Lung (tissue), 12 donors: Measurements from ENCODE around the gene KIAA0513. TPM values are rescaled to one million over a fixed set of nuclear protein-coding genes. Genes with fewer than 3 reads are reported as not detected.

ENCODE experiments used
- ATAC-seq: fragments of 200-7000 bp; cut with Tn5 transposase; one replicate; pipeline ENCODE4 v1.9.1; 2020; ENCODE audit warnings: moderate number of reproducible peaks; ENCODE audit not compliant: insufficient read depth, low FRiP score
- DNase-seq, 3 donors: peaks; one replicate each; pipeline ENCODE4 v3.0.0-alpha.2; 2013 to 2017
- H3K27ac ChIP-seq, 2 donors: one replicate each; pipeline ENCODE4 v1.5.1; 2013; ENCODE audit warnings: mild to moderate bottlenecking in 2 of 2, moderate library complexity in 2 of 2, control low read depth in 1 of 2, inconsistent platforms in 1 of 2, low read depth in 1 of 2, low read length in 1 of 2
- H3K27me3 ChIP-seq, 3 donors: one replicate each; pipeline ENCODE4 v1.5.1; 2013; ENCODE audit warnings: low read length in 2 of 3; ENCODE audit not compliant: control insufficient read depth in 3 of 3, insufficient read depth in 3 of 3
- H3K36me3 ChIP-seq, 4 donors: one replicate each; pipeline ENCODE4 v1.5.1; 2013; ENCODE audit warnings: low read length in 4 of 4, mild to moderate bottlenecking in 1 of 4, moderate library complexity in 1 of 4; ENCODE audit not compliant: control insufficient read depth in 4 of 4, insufficient read depth in 4 of 4
- H3K4me1 ChIP-seq, 5 donors: one replicate each; pipeline ENCODE4 v1.5.1; 2013; ENCODE audit warnings: low read length in 5 of 5, mild to moderate bottlenecking in 2 of 5, moderate library complexity in 1 of 5; ENCODE audit not compliant: control insufficient read depth in 5 of 5, insufficient read depth in 5 of 5
- H3K4me3 ChIP-seq: one replicate; pipeline ENCODE4 v1.5.1; 2013; ENCODE audit warnings: mild to moderate bottlenecking, control low read depth, moderate library complexity
- H3K9ac ChIP-seq, 2 donors: one replicate each; pipeline ENCODE4 v1.5.1; 2013; ENCODE audit warnings: low read length in 2 of 2, control low read depth in 1 of 2; ENCODE audit not compliant: insufficient read depth in 1 of 2
- H3K9me3 ChIP-seq, 4 donors: one replicate each; pipeline ENCODE4 v1.5.1; 2013; ENCODE audit warnings: low read length in 3 of 4, mild to moderate bottlenecking in 1 of 4, moderate library complexity in 1 of 4; ENCODE audit not compliant: control insufficient read depth in 4 of 4, insufficient read depth in 3 of 4
- WGBS, 2 donors: extraction: QIAGEN DNeasy Blood & Tissue Kit; methylation state at CpG; one replicate each; pipeline ENCODE4 v1.1.7; 2013; 5-methylcytosine and 5-hydroxymethylcytosine counted together
- polyA plus RNA-seq, 2 donors: library from polyadenylated mRNA; stranded (reverse); fragments of 200-250 nt; gene quantifications; one replicate each; pipeline ENCODE4 v1.2.1, GENCODE V29; 2013
- total RNA-seq, 2 donors: library from RNA; depleted of rRNA in 1 of 2; stranded (reverse); fragments of >200 nt in 1 of 2; gene quantifications; one replicate each; pipeline ENCODE4 v1.2.1, GENCODE V29; 2014 to 2021
- TF ChIP-seq, protein P1 (sequence below): IDR thresholded peaks from 2 replicates; pipeline ENCODE4 v1.5.1; 2012; ENCODE audit warnings: mild to moderate bottlenecking; ENCODE audit errors: control extremely low read depth, extremely low read depth
- donor health status: control.
- donor health status: control.
- donor health status: Bipolar disorder and iron deficiency.
- donor health status: healthy.
- donor health status: DM: yes; HTN: yes; CAD: no.

Gene KIAA0513
- total and polyA plus RNA-seq, 4 donors: 10.4 to 23.5 (median 12.0) TPM

GRCh38 chr16:85033171-85033570 lies 5.6 kb downstream of the KIAA0513 start:
- H3K27ac ChIP-seq: no peak overlapping the region
- ATAC-seq (no peak), DNase-seq (no peak)
- H3K4me1 ChIP-seq: peaks cover 0 to 17% (median 10%) of the 10 kb centered on the region in 5 donors
- H3K9me3 ChIP-seq: no peaks in the 10 kb centered on the region
- H3K9ac ChIP-seq: no peak overlapping the region
- TF ChIP-seq, protein P1, sequence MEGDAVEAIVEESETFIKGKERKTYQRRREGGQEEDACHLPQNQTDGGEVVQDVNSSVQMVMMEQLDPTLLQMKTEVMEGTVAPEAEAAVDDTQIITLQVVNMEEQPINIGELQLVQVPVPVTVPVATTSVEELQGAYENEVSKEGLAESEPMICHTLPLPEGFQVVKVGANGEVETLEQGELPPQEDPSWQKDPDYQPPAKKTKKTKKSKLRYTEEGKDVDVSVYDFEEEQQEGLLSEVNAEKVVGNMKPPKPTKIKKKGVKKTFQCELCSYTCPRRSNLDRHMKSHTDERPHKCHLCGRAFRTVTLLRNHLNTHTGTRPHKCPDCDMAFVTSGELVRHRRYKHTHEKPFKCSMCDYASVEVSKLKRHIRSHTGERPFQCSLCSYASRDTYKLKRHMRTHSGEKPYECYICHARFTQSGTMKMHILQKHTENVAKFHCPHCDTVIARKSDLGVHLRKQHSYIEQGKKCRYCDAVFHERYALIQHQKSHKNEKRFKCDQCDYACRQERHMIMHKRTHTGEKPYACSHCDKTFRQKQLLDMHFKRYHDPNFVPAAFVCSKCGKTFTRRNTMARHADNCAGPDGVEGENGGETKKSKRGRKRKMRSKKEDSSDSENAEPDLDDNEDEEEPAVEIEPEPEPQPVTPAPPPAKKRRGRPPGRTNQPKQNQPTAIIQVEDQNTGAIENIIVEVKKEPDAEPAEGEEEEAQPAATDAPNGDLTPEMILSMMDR: no peak
- H3K36me3 ChIP-seq: peaks cover 0 to 3% (median 1%) of the 10 kb centered on the region in 4 donors
- WGBS, 2 donors: 92 to 93% methylated on average over 17 of the region's 17 CpGs
- H3K4me3 ChIP-seq: no peak overlapping the region
- H3K27me3 ChIP-seq: peaks cover 0 to 7% (median 0%) of the 10 kb centered on the region in 3 donors

- DNase-seq (no peak), ATAC-seq (no peak)
- TF ChIP-seq, protein P1: no peak
- Histone ChIP-seq H3K4me3 (no peak overlapping the region), H3K27ac (no peak overlapping the region), H3K27me3 (no peaks in the 10 kb centered on the region), H3K36me3 (peaks cover 0 to 3% (median 1%) of the 10 kb centered on the region in 4 donors), H3K9ac (no peak overlapping the region), H3K4me1 (peaks cover 0 to 10% (median 7%) of the 10 kb centered on the region in 5 donors), H3K9me3 (no peaks in the 10 kb centered on the region)
- 84 to 92% methylated on average over 18 of the region's 18 CpGs for WGBS, 2 donors
These were observed 7.2 kb downstream of the KIAA0513 start for GRCh38 chr16:85034591-85035433.

GRCh38 chr16:85036236-85037049 lies 8.8 kb downstream of the KIAA0513 start:
- ATAC-seq (no peak), DNase-seq (peak in 2 of 3 donors; percentile 17 to 43)
- Histone ChIP-seq H3K9me3 (no peaks in the 10 kb centered on the region), H3K4me1 (peaks cover 0 to 20% (median 6%) of the 10 kb centered on the region in 5 donors), H3K36me3 (peaks cover 0 to 3% (median under 1%) of the 10 kb centered on the region in 4 donors), H3K27me3 (no peaks in the 10 kb centered on the region), H3K4me3 (no peak overlapping the region), H3K27ac (no peak overlapping the region), H3K9ac (no peak overlapping the region)
- WGBS, 2 donors: 61 to 77% methylated on average over 15 of the region's 15 CpGs
- TF ChIP-seq, protein P1: no peak
